HG03064 (cell line): ENCODE data around the gene C11orf97.
"Not testable (repeated sequence)": the region's sequence is repeated elsewhere in the genome, so short reads cannot be mapped to it uniquely, and the experiment has no call there.

ENCODE experiments used
- ATAC-seq: cut with Tn5 transposase; IDR thresholded peaks from one replicate; pipeline ENCODE4 v1.9.1; 2021; ENCODE audit warnings: low read depth; ENCODE audit not compliant: unreplicated experiment

Gene C11orf97, protein sequence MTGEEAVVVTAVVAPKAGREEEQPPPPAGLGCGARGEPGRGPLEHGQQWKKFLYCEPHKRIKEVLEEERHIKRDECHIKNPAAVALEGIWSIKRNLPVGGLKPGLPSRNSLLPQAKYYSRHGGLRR

GRCh38 chr11:94511932-94512781, at the start of gene C11orf97:
TSS of gene C11orf97 (plus strand) at chr11:94512461. CDS start at chr11:94512529, 68 bp downstream.
- ATAC-seq: peak; percentile 91

- peak; percentile 89 for ATAC-seq
These were observed 42.8 kb upstream of the C11orf97 start for GRCh38 chr11:94469416-94469815.

DNA sequence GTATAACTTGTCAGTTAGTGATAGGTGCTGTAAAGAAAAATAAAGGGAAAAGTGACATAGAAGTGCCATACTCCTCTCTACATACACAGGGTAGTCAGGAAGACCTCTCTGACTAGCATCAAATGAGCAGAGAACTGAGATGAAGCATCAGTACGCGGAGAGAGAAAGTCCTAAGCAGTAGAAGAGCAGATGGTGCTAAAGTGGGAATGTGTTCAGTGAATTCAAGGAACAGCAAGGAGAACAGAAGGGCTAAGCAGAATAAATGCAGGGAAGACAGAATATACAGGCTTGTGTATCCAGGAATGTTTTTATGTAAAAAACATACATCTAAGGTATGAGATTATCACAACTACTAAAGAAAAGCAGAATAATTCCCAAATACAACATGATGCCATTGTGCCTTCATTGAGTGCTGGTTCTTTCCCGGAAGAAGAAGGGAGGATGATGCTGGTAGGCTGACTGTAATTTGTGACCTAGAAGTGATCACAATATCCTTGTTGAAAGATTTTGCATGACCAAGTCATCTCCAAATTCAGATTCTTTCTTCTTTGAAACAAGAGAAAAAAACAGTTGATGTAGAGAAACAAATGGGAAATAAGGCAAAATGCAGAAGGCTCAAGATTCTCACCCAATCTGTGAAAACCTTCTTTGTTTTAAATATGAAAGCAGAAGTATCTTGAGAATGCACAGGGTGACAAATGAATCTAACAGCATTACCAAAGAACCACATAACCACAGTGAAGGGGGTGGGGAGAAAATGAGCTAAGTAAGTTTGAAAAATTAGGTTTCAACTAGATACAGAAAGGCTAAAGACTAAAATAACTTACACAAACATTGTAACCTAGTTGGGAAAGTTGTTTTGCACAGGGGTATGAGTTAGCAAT, 39.1 kb upstream of the C11orf97 start:
- peak; percentile 75 for ATAC-seq

- ATAC-seq: no peak
These were observed 34.6 kb upstream of the C11orf97 start for GRCh38 chr11:94477624-94478023.

- no peak for ATAC-seq
These were observed 30.9 kb upstream of the C11orf97 start for GRCh38 chr11:94481342-94481741.

DNA sequence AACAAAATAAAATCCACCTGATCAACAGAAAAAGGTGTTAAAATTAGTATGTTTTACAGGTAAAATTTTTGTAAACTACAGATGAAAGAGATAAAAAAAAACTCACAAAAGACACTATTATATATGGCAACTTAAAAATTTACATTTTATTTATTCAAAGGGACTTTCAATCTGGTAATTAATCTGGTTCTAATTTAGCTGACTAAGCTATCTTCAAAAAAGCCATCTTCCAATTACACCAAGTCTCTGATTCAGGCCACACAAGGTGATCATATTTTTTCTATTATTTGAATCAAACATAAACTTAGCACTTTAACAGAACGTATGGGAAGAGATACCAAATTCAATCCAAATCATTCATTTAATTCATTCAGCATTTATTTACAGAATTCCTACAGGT, 26.2 kb upstream of the C11orf97 start:
- no peak for ATAC-seq

- ATAC-seq: peak; percentile 99
These were observed 18.8 kb upstream of the C11orf97 start, which contains the start of the genes ANKRD49 and MRE11 for GRCh38 chr11:94493281-94494125. TSS of gene ANKRD49 (plus strand) at chr11:94493984. CDS start at chr11:94496694, 2,710 bp downstream. TSS of gene MRE11 (minus strand) at chr11:94493844. CDS start at chr11:94492801, 1,043 bp downstream.

GRCh38 chr11:94494126-94494680, 18.1 kb upstream of the C11orf97 start:
- peak; percentile 57 for ATAC-seq

DNA sequence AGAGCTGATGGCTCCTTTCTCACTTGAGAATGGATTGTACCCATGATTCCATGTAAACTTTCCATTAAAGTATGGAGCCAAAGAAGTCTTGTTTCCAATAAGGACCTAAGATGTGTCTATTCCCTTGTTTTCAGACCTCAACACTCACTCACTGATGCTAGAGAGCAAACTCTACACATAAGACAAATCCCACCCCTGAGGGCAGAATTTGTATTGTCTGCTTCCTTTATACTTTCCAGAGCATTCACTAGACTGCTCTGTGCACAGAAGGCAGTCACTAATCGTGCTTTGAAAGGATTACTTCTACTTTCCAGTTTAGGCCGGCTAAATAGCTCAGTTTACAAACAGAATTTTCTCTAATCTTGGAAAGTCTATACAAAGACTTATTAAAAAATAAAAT, 12.1 kb upstream of the C11orf97 start:
- ATAC-seq: no peak

DNA sequence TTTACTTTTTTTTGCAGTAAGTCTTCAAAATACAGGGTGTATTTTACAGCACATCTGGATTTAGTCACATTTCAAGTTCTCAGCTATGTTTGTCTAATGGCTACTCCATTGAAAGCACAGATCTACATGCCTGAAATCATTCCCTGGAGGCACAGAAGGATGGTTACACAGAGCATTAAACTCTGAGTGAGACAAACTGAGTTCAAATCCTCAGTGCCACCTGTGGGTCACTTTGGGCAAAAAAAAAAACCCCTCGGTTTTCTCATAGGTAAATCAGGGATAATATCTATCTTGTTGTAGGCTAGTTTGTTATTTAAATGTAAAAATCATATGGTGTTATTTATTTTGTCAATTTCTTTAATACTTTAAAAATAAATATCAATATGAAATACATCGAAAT, 10.7 kb upstream of the C11orf97 start:
- no peak for ATAC-seq

GRCh38 chr11:94504689-94505293, 7.5 kb upstream of the C11orf97 start:
- ATAC-seq: no peak

DNA sequence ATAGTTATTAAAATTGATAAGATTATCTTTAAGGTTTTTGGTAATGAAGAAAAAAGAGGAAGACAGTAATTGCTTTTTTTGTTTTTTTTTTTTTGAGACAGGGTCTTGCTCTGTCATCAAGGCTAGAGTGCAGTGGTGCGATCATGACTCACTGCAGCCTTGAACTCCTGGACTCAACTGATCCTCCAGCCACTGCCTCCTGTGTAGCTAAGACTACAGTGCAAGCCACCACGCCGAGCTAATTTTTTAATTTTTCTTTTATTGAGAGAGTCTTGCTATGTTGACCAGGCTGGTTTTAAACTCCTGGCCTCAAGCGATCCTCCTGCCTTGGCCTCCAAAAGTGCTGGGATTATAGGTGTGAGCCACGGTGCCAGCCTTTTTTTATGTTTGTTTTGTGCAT, 5.7 kb upstream of the C11orf97 start:
- not testable (repeated sequence) for ATAC-seq

GRCh38 chr11:94507485-94507884, 4.8 kb upstream of the C11orf97 start:
- ATAC-seq: no peak

GRCh38 chr11:94513091-94513490, 830 bp downstream of the C11orf97 start:
- peak; percentile 30 for ATAC-seq

DNA sequence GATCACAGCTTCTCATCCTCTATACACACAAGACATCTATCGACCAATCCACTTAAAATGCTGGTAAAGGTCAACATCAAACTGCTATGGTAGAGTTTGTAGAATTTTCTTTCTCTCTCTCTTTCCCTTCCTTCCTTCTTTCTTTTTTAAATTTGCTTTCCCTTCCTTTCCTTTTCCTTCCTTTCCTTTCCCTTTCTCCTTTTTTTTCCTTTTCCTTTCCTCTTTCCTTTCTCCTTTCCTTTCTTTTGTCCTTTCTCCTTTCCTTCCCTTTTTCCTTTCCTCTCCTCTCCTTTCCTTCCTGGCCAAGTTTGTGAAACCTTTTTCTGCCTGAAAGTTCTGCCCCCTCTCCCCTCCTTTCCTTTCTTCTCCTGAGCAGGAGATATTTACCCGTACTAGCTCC, 3.1 kb downstream of the C11orf97 start:
- ATAC-seq: no peak

DNA sequence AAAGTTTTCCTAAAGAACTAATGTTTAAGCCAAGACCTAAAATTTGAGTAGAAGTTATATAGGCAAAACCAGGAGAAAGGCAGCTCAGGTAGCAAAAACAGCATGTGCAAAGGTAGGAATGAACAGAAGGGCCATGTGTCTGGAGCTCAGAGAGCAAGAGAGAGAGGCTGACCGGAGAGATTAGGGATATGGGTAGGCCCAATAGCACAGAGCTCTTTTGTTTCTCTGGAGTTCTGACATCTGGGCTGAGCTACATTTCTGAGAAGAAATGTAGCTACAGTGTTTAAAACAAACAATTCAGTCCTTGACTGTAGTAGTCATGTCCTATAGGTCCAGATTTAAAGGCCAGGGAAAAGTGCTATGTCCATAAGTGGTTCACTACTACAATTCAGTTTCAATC, 4.5 kb downstream of the C11orf97 start:
- ATAC-seq: no peak

- ATAC-seq: no peak
These were observed 6.0 kb downstream of the C11orf97 start for GRCh38 chr11:94518300-94518699.

GRCh38 chr11:94519478-94520084, 7.3 kb downstream of the C11orf97 start:
- no peak for ATAC-seq

DNA sequence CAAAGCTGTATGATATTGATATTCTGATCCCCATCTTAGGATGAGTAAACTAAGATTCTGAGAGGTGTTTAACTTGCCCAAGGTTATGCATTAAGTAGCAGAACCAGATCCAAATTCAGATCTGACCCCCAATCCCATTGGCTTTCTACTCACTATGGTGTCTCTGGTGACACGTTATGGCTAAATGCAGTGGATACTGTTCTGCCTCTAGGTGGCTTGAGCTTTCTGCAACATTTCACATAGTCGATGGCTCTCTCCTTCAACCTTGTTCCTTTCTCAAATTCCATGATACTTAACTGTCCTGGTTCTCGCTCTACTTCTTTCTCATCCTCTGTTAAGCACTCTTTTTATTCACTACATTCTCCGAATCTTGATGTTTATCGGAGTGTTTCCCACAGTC, 9.4 kb downstream of the C11orf97 start:
- peak; percentile 57 for ATAC-seq
